Upper lobe of right lung (tissue), 1 donor: ENCODE data around the gene CHRNA1. TPM values are rescaled to one million over a fixed set of nuclear protein-coding genes. Genes with fewer than 3 reads are reported as not detected.

Source experiments
- ATAC-seq: fragments of 200-7000 bp; cut with Tn5 transposase; one replicate; pipeline ENCODE4 v1.9.1; 2020; ENCODE audit warnings: mild to moderate bottlenecking, moderate library complexity
- DNase-seq: peaks from one replicate; pipeline ENCODE4 v3.0.0-alpha.2; 2020
- H3K27ac ChIP-seq: fragments of 200-600 bp; one replicate; pipeline ENCODE4 v1.8.0; 2022
- H3K27me3 ChIP-seq: fragments of 200-600 bp; one replicate; pipeline ENCODE4 v1.8.0; 2022; ENCODE audit warnings: mild to moderate bottlenecking
- H3K36me3 ChIP-seq: fragments of 200-600 bp; one replicate; pipeline ENCODE4 v1.8.0; 2022
- H3K4me1 ChIP-seq: fragments of 200-600 bp; one replicate; pipeline ENCODE4 v1.8.0; 2022
- H3K4me3 ChIP-seq: fragments of 200-600 bp; one replicate; pipeline ENCODE4 v1.8.0; 2022; ENCODE audit warnings: mild to moderate bottlenecking
- H3K9me3 ChIP-seq: fragments of 200-600 bp; one replicate; pipeline ENCODE4 v1.8.0; 2022
- intact Hi-C: fragments of 100-400 bp; cut with DNase I; formaldehyde crosslinking; loops from one replicate; pipeline ENCODE4 v1.11.0; 2022
- total RNA-seq: library from RNA; stranded (reverse); fragmentation: NEBNext Ultra II Directional; extraction: Animal tissue kit (Norgen Biotek cat#: 25700); gene quantifications from one replicate; pipeline ENCODE4 v1.2.1, GENCODE V29; 2021
- TF ChIP-seq, protein P1 (sequence below): fragments of 200-600 bp; IDR thresholded peaks from one replicate; pipeline ENCODE4 v1.8.0; 2022; ENCODE audit warnings: antibody characterized with exemption
- donor health status: DM: no; HTN: yes; CAD: no; lungs with severe emphysema.

The CHRNA1 gene
- total RNA-seq, 1 donor from 2014 or later = 0.52 TPM

- intact Hi-C loops = no loop called here
- Histone ChIP-seq H3K36me3 (no peaks in the 10 kb centered on the region), H3K27ac (no peak overlapping the region), H3K9me3 (no peaks in the 10 kb centered on the region), H3K4me1 (no peaks in the 10 kb centered on the region), H3K27me3 (no peaks in the 10 kb centered on the region), H3K4me3 (no peak overlapping the region)
- TF ChIP-seq, protein P1, sequence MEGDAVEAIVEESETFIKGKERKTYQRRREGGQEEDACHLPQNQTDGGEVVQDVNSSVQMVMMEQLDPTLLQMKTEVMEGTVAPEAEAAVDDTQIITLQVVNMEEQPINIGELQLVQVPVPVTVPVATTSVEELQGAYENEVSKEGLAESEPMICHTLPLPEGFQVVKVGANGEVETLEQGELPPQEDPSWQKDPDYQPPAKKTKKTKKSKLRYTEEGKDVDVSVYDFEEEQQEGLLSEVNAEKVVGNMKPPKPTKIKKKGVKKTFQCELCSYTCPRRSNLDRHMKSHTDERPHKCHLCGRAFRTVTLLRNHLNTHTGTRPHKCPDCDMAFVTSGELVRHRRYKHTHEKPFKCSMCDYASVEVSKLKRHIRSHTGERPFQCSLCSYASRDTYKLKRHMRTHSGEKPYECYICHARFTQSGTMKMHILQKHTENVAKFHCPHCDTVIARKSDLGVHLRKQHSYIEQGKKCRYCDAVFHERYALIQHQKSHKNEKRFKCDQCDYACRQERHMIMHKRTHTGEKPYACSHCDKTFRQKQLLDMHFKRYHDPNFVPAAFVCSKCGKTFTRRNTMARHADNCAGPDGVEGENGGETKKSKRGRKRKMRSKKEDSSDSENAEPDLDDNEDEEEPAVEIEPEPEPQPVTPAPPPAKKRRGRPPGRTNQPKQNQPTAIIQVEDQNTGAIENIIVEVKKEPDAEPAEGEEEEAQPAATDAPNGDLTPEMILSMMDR = no peak
- no peak for ATAC-seq
- no peak for DNase-seq
Measured at GRCh38 chr2:174750923-174751441, 13.3 kb downstream of the CHRNA1 start.

DNA sequence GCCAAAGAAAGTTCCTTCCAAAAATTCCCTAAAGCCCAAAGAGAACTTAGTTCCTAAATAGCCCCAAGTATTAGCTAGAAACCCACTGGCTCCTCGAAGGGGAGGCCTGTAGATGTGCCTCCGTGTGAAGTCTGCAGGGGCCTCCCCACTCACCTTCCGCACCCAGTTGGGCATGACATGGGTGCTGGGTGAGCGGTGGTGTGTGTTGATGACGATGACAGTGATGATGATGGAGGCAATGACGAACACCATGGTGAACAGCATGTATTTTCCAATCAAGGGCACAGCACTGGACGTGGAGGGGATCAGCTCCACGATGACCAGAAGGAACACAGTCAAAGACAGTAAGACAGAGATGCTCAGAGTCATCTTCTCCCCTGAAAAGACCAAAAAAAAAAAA is 14.5 kb downstream of the CHRNA1 start:
- ATAC-seq = no peak
- Histone ChIP-seq H3K27ac (no peak overlapping the region), H3K9me3 (no peaks in the 10 kb centered on the region), H3K4me3 (no peak overlapping the region), H3K36me3 (no peaks in the 10 kb centered on the region), H3K27me3 (no peaks in the 10 kb centered on the region), H3K4me1 (no peaks in the 10 kb centered on the region)
- TF ChIP-seq, protein P1 = no peak
- DNase-seq = no peak
- intact Hi-C loops = no loop called here

- Histone ChIP-seq H3K27me3 (no peaks in the 10 kb centered on the region), H3K4me3 (no peak overlapping the region), H3K27ac (no peak overlapping the region), H3K9me3 (no peaks in the 10 kb centered on the region), H3K4me1 (no peaks in the 10 kb centered on the region), H3K36me3 (no peaks in the 10 kb centered on the region)
- ATAC-seq = peak; percentile 93
- intact Hi-C loops = no loop called here
- TF ChIP-seq, protein P1 = peak; percentile 82
- no peak for DNase-seq
Measured at GRCh38 chr2:174748948-174749347, 15.3 kb downstream of the CHRNA1 start.

DNA sequence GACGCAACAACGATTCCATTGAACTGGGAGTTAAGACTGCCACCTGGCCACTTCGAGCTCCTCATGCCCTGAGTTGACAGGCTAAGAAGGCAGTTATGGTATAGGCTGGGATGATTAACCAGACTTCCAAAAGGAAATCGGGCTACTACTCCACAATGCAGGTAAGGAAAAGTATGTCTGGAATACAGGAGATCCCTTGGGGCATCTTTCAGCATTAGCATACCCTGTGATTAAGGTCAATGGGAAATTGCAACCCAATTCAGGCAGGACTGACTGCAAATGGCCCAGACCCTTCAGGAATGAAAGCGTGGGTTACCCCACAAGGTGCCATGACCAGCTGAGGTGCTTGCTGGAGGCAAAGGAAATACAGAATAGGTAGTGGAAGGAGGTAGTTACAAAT is 19.1 kb downstream of the CHRNA1 start:
- H3K9me3 ChIP-seq = no peaks in the 10 kb centered on the region
- no peaks in the 10 kb centered on the region for H3K4me1 ChIP-seq
- intact Hi-C loops = no loop called here
- ATAC-seq = no peak
- DNase-seq = no peak
- H3K4me3 ChIP-seq = no peak overlapping the region
- TF ChIP-seq, protein P1 = no peak
- no peaks in the 10 kb centered on the region for H3K36me3 ChIP-seq
- no peaks in the 10 kb centered on the region for H3K27me3 ChIP-seq
- H3K27ac ChIP-seq = no peak overlapping the region

DNA sequence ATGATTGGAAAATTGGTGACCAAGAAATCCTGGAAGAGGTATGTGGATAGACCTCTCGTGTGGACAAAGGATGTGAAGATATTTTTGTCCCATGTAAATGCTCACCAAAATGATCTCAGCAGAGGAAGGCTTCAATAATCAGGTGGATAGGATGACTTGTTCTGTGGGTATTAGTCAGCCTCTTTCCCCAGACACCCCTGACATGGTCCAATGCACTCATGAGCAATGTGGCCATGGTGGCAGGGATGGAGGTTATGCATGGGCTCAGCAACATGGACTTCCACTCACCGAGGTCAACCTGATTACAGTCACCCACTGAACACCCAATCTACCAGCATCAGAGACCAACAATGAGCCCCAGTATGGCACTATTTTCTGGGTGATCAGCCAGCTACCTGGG is 20.2 kb downstream of the CHRNA1 start:
- Histone ChIP-seq H3K9me3 (no peaks in the 10 kb centered on the region), H3K4me1 (no peaks in the 10 kb centered on the region), H3K27me3 (no peaks in the 10 kb centered on the region), H3K4me3 (no peak overlapping the region), H3K27ac (no peak overlapping the region), H3K36me3 (no peaks in the 10 kb centered on the region)
- TF ChIP-seq, protein P1 = no peak
- DNase-seq (no peak), ATAC-seq (no peak)
- intact Hi-C loops = no loop called here

DNA sequence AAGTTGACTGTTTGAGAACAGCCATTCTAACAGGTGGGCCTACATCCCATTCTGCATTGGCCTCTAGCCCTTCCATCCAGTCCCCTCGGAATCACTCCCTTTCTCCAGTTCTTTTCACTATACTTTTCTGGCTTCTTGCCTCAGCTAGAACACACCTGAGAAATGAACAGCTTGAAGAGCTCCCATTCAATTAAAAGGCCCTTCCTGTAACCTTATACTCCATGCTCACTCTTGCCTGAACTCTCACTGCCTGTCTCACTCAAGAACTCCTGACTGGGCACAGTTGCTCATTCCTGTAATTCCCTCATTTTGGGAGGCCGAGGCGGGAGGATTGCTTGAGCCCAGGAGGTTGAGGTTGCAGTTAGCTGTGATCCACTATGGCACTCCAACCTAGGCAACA is 23.6 kb downstream of the CHRNA1 start:
- intact Hi-C loops = no loop called here
- Histone ChIP-seq H3K4me1 (no peaks in the 10 kb centered on the region), H3K36me3 (no peaks in the 10 kb centered on the region), H3K27ac (no peak overlapping the region), H3K4me3 (no peak overlapping the region), H3K27me3 (no peaks in the 10 kb centered on the region), H3K9me3 (no peaks in the 10 kb centered on the region)
- TF ChIP-seq, protein P1 = no peak
- ATAC-seq (no peak), DNase-seq (no peak)
